ENCODE measurements around the gene USP21.

USP21 gene

DNA sequence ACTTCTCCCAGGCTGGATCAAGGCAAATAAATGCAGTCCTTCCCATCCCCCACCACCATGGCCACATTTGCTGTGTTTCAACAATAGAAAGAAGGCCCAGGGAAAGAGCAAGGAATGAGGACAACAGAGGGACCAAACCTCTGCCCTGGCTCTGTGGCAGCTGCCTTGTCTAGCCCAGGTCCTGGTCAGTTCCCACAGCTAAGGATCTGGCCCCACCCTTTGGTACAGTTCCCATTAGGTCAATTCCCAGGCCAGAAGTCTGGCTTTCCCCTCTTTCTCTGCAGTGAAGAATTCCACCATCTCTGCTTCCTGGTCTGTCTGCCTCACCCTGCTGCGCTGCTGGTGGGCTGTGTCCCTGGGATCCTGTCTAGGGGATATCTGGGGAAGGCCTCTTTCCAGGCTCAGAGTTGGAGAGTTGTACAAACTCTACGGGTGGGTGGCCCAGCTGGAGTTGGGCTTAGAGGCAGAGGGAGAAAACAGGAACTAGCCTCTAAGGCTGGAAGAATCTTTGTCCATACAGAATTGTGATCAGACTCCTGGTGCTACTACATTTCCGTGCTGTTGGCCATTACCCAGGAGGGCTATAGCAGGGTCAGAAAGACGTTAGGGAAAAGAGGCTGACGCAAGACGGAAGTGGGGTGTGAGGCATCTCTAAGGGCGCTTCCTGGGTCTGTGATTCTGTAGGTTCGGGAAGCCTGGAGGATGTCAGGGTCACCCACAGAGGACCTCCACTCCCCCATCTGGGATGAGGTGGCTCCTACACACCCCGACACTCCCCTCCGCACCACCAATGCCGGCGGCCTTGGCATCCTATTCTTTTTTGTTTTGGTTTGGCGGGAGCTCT is 41.9 kb downstream of the USP21 start:
- TF ChIP-seq YY1 (IDR thresholded peaks at IDR 0.05; ENCODE audit: low read depth) (no peak), CREB1 (IDR thresholded peaks at IDR 0.05; ENCODE audit: low read depth) (no peak), MAX (IDR thresholded peaks at IDR 0.05) (no peak), EGR1 (IDR thresholded peaks at IDR 0.05) (no peak), EP300 (IDR thresholded peaks at IDR 0.05; ENCODE audit: borderline replicate concordance) (no peak), NFIC (IDR thresholded peaks at IDR 0.05) (no peak), ZBTB7A (IDR thresholded peaks at IDR 0.05; ENCODE audit: low read depth) (no peak), TAF1 (IDR thresholded peaks at IDR 0.05; ENCODE audit: low read depth) (no peak), CEBPB (IDR thresholded peaks at IDR 0.05) (no peak), TCF12 (IDR thresholded peaks at IDR 0.05; ENCODE audit: low read depth) (no peak)

- no peak for TF ChIP-seq REST (IDR thresholded peaks at IDR 0.05; ENCODE audit: low read depth)
- peak; percentile 19; the same call in 1 of the 2 replicates for TF ChIP-seq EP300 (IDR thresholded peaks at IDR 0.05; ENCODE audit: borderline replicate concordance)
- peak; percentile 78 for TF ChIP-seq USF1 (IDR thresholded peaks at IDR 0.05)
- TF ChIP-seq EGR1 (IDR thresholded peaks at IDR 0.05) = peak; percentile 85; the same call in 1 of the 2 replicates
- TF ChIP-seq TEAD4 (IDR thresholded peaks at IDR 0.05) = no peak
- no peak for TF ChIP-seq NFIC (IDR thresholded peaks at IDR 0.05)
- TF ChIP-seq TCF12 (IDR thresholded peaks at IDR 0.05; ENCODE audit: low read depth) = peak; percentile 72
- peak; percentile 100 for TF ChIP-seq TAF1 (IDR thresholded peaks at IDR 0.05; ENCODE audit: low read depth)
- TF ChIP-seq FOXM1 (IDR thresholded peaks at IDR 0.05; ENCODE audit: borderline replicate concordance, low read depth) = no peak
- no peak for TF ChIP-seq RAD21 (IDR thresholded peaks at IDR 0.05; ENCODE audit: low read depth)
- TF ChIP-seq YY1 (IDR thresholded peaks at IDR 0.05; ENCODE audit: low read depth) = peak; percentile 100
- TF ChIP-seq ZBTB7A (IDR thresholded peaks at IDR 0.05; ENCODE audit: low read depth) = peak; percentile 74; the same call in 1 of the 2 replicates
- TF ChIP-seq CEBPB (IDR thresholded peaks at IDR 0.05) = no peak
- peak; percentile 77 for TF ChIP-seq MAX (IDR thresholded peaks at IDR 0.05)
- TF ChIP-seq CREB1 (IDR thresholded peaks at IDR 0.05; ENCODE audit: low read depth) = peak; percentile 84
Measured at GRCh38 chr1:161201836-161202712, 42.8 kb downstream of the USP21 start, which contains the start of gene NDUFS2. Gene NDUFS2, plus strand, starts transcription at chr1:161202367. Its CDS starts 19 bp downstream, at chr1:161202386.

DNA sequence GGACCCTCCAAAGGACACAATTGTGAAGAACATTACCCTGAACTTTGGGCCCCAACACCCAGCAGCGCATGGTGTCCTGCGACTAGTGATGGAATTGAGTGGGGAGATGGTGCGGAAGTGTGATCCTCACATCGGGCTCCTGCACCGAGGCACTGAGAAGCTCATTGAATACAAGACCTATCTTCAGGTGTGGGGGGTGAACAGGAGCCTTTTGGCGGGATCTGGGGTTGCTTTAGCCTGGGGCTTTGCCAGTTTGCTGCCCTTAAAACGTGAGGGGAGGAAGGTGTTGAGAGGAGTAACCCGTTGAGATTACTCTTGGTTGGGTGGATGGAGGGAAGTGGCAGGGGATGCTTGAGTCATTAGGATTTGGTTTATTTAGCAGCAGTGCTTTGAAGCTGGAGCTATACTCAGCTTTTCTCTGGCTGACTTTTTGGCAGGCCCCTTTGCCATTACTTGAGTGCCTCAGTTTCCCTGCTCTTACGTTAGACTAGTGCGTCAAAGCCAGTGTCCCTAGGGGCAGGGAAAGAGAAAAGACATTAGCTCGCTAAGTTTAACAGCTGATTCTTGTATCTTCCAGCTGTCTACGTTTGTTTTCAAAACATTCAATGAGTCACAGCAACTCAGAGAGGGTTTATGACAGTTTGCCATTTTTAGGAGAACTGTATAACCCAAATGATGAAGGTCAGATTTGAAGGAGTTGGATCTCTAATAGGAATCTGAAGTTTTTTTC is 47.3 kb downstream of the USP21 start:
- TF ChIP-seq MAX (IDR thresholded peaks at IDR 0.05) (no peak), USF1 (IDR thresholded peaks at IDR 0.05) (no peak), EGR1 (IDR thresholded peaks at IDR 0.05) (no peak), TCF12 (IDR thresholded peaks at IDR 0.05; ENCODE audit: low read depth) (no peak), TAF1 (IDR thresholded peaks at IDR 0.05; ENCODE audit: low read depth) (no peak), REST (IDR thresholded peaks at IDR 0.05; ENCODE audit: low read depth) (no peak), NFIC (IDR thresholded peaks at IDR 0.05) (no peak), TEAD4 (IDR thresholded peaks at IDR 0.05) (no peak), EP300 (IDR thresholded peaks at IDR 0.05; ENCODE audit: borderline replicate concordance) (no peak), ZBTB7A (IDR thresholded peaks at IDR 0.05; ENCODE audit: low read depth) (no peak), CEBPB (IDR thresholded peaks at IDR 0.05) (no peak), FOXM1 (IDR thresholded peaks at IDR 0.05; ENCODE audit: borderline replicate concordance, low read depth) (no peak), RAD21 (IDR thresholded peaks at IDR 0.05; ENCODE audit: low read depth) (no peak), YY1 (IDR thresholded peaks at IDR 0.05; ENCODE audit: low read depth) (no peak), CREB1 (IDR thresholded peaks at IDR 0.05; ENCODE audit: low read depth) (no peak)

DNA sequence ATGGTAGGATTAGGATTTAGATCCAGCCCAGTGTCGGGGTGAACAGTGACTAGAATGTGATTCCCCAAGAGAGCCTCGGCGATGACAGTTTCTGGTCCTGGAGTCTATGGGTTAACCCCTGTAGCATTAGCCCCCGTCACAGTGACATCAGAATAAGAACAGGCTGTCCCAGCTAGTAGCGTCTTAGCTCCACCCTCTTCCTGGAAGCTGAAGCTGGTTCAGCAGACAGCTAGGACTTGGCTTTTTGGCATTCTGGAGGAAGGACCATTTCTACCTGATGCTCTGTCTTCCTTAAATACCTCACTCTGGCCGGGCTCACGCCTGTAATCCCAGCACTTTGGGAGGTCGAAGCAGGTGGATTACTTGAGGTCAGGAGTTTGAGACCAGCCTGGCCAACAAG is 47.9 kb downstream of the USP21 start:
- TF ChIP-seq EP300 (IDR thresholded peaks at IDR 0.05; ENCODE audit: borderline replicate concordance) = no peak
- TF ChIP-seq NFIC (IDR thresholded peaks at IDR 0.05) = no peak
- TF ChIP-seq EGR1 (IDR thresholded peaks at IDR 0.05) = no peak
- no peak for TF ChIP-seq REST (IDR thresholded peaks at IDR 0.05; ENCODE audit: low read depth)
- TF ChIP-seq ZBTB7A (IDR thresholded peaks at IDR 0.05; ENCODE audit: low read depth) = no peak
- TF ChIP-seq TAF1 (IDR thresholded peaks at IDR 0.05; ENCODE audit: low read depth) = no peak
- TF ChIP-seq TCF12 (IDR thresholded peaks at IDR 0.05; ENCODE audit: low read depth) = no peak
- TF ChIP-seq FOXM1 (IDR thresholded peaks at IDR 0.05; ENCODE audit: borderline replicate concordance, low read depth) = no peak
- TF ChIP-seq USF1 (IDR thresholded peaks at IDR 0.05) = no peak
- TF ChIP-seq MAX (IDR thresholded peaks at IDR 0.05) = no peak
- TF ChIP-seq CREB1 (IDR thresholded peaks at IDR 0.05; ENCODE audit: low read depth) = no peak
- TF ChIP-seq CEBPB (IDR thresholded peaks at IDR 0.05) = no peak
- TF ChIP-seq TEAD4 (IDR thresholded peaks at IDR 0.05) = no peak
- TF ChIP-seq RAD21 (IDR thresholded peaks at IDR 0.05; ENCODE audit: low read depth) = no peak
- no peak for TF ChIP-seq YY1 (IDR thresholded peaks at IDR 0.05; ENCODE audit: low read depth)

Data from Ishikawa (cell line).